ENCODE data around the gene ATXN7.

ATXN7 gene

DNA sequence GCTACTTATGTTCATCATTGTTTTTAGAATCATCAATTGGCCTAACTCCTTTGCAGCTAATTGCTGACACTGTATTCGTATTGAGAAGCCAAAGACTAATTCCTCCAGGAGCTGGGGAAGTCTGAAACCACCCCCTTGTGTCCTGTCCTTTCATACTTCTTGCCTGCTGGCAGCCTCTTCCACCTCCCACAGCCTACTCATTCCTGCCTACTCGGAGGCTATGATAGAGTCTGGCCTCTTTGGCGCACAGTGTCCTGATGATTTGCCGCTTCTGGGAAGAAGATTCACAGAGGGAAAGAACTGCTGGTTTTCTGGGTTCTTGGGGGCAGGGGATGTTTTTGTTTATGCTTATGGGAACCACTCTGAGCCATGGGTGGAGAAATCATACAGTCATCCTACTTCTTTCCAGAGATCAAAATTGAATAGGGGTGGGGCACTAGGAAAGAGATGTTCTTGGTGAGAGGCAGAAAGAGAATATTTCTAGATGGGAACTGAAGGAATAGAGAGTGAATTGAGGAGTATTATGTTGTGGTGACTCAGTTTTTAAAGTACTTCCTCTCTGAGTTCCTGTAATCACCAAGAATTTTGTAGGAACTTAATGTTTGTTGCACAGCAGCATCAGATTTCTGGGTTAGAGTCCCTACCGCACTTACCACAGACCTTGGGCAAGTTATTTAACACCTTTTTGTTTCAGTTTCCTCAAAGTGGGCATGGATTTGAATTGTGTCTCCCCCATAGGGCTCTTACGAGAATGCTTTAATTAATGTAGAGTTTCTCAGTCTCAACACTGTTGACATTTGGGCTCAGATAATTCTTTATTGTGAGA lies 70.6 kb downstream of the ATXN7 start:
- no peak for DNase-seq

GRCh38 chr3:63936925-63937324 lies 73.3 kb downstream of the ATXN7 start:
- DNase-seq = no peak

DNA sequence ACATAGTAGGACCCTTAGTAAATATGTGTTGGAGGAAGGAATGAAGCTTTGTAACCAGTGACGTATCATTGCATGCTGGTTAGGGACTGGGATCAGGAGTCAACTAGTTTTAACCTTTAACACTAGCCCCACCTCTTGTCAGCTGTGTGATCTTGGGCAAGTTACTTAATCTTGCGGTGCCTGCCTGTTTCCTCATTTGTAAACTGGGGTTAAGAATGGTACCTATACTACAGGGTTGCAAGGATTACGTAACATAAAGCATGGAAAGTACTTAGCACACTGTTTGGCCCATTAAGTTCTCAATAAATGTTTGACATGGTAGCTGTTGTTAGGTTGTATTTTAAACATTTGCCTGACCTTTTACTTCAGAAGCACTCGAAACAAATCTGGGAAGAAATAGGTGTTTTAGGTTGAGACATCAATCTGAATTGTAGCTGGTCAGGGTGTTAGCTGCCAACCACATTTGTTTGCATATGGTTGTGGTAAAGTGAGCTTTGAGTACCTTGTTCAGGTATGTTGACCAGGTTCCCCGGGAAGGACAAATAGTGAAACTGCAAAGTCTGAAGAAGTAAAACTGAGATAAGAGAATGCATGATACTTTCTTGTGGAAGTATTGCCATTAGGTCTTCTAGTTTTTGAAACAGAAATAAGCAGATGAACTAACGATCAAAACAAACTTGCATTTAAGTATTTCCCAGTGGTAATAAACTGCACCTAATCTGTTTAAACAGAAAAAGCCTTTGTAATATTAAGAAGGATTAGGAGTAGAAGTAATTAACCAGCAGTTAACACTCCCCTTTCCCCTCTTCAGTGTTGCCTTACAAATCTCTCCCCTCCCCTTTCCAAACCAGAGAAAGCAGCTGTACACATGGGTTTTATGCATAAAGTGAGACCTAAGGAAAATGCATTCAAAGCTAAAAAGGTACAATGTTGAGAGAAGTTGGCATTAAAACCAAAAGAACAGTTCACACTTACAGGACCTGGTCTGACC lies 74.3 kb downstream of the ATXN7 start:
- DNase-seq = no peak

DNA sequence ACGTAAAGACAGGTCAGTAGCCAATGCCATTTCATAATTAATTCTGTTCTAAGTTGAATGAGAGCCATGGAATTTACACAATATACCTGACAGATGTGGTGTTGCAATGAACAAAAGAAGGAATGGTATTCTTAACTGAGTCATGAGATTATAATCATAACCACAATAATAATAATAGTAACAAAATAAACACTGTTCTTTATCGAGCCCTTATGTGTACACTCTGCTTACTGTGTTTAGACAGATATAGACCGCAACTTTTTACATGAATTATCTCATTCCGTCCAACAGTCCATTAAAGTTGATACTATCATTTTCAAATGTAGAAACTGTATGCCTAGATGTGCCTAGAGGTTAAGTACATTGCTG lies 76.7 kb downstream of the ATXN7 start:
- no peak for DNase-seq

DNA sequence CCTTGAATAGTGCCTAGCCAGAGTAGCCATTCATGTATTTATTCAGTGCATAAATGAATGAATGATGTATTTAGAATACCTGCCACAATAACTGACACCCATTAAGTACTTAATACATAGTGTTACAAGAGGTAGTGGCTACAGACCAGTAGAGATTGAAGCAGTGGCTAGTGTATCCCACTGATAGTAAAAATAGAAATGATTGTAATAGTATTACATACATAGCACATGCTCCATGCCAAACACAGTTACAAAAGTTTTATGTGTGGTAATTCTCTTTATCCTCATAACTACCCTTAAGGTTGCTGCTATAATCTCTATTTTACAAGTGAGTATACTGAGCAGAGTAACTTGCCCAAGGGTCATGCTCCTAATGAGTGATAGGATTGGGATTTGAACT lies 78.9 kb downstream of the ATXN7 start:
- DNase-seq = no peak

GRCh38 chr3:63943678-63944077 lies 80.0 kb downstream of the ATXN7 start:
- no peak for DNase-seq

- no peak for DNase-seq
Observed at GRCh38 chr3:63945558-63946096, 82.0 kb downstream of the ATXN7 start.

DNA sequence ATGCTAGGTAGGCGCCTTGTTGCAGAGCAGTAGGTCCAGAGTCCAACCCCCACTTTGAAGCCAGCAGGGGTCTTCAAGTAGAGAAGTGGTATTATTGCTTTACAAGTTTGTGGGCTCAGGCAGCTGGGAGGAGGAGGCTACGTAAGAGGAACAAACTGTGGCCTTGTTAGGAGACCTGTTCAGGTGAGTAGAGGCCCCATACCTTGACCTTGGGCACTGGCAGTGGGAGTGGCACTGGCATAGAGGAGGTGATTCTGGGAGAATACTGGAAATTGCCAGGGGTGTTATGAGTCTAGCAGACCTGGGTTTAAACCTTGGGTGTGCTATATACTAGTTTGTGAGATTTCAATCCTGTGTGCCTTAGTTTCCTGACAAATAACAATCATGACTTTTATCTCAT lies 83.1 kb downstream of the ATXN7 start:
- DNase-seq = no peak

DNA sequence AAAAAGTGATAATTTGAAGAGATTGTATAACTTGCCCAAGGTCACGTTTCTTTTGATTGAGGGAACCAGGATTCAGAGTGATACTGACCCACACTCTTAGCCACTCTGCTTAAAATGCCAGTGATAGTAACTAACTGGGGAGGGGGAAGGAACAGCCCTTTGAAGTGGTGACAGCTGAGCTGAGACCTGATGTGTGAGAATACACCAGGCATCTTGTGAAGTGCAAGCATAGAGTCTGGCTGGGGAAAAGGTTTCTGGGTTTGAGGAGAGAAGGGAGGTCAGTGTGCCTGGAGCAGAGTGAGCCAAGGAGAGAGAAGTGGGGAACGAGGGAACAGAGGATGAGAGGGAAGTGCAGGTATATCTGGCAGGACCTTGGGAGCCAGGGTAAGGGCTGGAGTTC lies 83.9 kb downstream of the ATXN7 start:
- DNase-seq = no peak

- no peak for DNase-seq
Observed at GRCh38 chr3:63949005-63949404, 85.3 kb downstream of the ATXN7 start.

DNA sequence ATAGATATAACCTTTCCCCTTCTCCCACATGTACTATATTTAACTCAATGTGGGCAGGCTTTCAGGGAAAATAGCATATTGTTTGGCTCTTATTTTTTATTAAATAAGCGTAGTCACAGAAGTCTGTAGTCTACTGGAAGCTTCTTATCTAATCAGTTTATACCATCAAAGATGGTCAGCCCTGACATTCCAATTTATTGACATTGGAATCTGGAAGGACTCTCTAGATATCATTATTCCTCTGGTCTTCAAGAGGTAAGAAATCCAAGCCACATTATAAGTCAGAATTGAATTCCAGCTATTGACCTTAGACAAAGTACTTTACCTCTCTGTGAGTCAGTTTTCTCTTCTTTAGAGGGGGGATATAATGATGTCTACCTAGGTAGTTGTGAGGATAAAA lies 87.0 kb downstream of the ATXN7 start:
- DNase-seq = no peak

- no peak for DNase-seq
Observed at GRCh38 chr3:63951492-63952247, 88.0 kb downstream of the ATXN7 start.

GRCh38 chr3:63952248-63952594 lies 88.6 kb downstream of the ATXN7 start:
- no peak for DNase-seq

DNA sequence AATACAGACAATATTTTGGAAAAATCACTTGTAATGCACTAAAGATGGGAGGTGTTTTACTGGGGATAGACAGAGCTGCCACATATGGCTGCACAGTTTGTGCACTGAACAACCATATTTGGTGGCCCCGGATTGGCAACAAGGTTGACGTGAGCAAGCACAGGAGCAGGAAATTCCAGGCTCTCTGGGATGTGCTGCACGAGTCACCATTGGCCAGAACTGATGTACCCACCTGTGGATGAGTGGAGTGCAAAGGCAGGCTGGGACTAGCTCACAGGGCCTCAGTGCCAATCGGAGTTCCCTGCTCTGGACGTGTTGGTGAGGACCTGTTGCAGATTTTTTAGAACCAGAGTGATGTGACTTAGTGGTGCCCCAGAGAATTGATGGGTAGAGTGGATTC lies 90.5 kb downstream of the ATXN7 start:
- no peak for DNase-seq

- DNase-seq = no peak
Observed at GRCh38 chr3:63955036-63955650, 91.5 kb downstream of the ATXN7 start.

DNA sequence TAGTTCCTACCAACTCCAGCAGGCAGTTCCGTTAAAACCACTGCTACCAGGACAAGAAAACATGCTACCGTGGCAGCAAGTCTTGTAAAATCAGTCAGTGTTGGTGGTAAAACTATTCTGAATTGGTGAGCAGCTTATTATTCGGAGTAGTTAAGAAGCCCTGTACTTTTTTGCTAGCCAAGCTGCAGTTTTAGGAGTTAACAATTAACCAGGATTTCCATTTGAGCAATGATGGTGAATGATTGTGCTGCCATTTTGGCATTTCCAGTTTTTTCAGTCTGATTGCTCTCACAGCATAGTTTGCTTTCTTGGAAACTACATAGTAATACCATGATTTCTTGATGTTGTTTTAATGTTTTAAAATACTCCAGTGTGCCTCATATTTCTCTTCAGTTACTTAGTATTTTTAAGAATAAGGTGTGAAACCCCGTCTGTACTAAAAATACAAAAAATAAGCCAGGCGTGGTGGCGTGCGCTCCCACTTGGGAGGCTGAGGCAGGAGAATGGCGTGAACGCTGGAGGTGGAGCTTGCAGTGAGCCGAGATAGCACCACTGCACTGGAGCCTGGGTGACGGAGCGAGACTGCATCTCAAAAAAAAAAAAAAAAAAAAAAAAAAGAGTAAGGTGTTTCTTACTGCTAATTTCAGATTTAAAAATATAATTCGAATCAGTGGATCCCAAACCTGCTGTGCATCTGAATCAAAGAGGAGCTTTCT lies 92.3 kb downstream of the ATXN7 start:
- DNase-seq = no peak

- no peak for DNase-seq
Observed at GRCh38 chr3:63959146-63959545, 95.5 kb downstream of the ATXN7 start.

- no peak for DNase-seq
Observed at GRCh38 chr3:63960048-63960711, 96.5 kb downstream of the ATXN7 start.

GRCh38 chr3:63961891-63962290 lies 98.2 kb downstream of the ATXN7 start:
- DNase-seq = no peak

DNA sequence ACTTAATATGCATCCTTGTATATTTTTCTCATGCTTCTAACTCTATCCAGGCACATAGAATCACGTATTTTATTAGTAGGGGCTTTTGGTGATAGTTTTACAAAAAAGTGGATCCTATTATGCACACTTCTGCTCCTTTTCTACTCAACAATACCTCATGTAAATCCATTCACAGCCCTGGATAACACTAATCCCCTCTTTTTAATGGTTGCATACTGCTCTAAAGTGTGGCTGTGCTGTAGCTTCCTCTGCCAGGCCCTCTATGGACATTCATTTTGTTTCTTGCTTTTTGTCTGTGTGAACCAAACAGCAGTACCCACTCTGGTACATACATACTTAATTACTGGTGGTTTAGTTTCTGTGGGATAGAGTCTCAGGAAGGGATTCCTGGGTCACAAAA lies 99.8 kb downstream of the ATXN7 start:
- DNase-seq = no peak
